ENCODE data around the gene GGT6. TPM values are rescaled to one million over a fixed set of nuclear protein-coding genes. Genes with fewer than 3 reads are reported as not detected.
A peak's percentile ranks its signal among the peaks of the same experiment; 100 is the strongest.

Gene GGT6
- polyA plus RNA-seq, 2 of the 4 experiments (the other 2 are of a cell fraction), result not detected

DNA sequence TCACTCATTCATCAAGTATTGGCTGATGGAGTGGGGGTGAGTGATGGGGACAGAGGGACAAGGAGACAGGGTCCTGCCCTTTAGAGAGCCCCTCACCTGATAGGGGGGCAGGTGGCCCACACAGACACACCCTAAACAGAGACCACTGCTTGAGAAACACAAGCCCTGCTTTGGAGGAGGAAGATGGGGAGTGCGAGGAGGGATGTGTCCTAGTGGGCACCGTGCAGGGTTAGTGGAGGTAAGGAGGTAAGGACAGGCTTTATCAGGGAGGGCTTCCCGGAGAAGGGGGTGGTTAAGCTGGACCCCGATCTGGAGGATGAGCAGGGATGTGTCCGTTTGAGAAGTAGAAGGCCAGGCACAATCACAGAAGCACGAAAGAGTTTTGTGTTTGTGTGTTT lies 15.8 kb upstream of the GGT6 start:
- no peak for ATAC-seq

DNA sequence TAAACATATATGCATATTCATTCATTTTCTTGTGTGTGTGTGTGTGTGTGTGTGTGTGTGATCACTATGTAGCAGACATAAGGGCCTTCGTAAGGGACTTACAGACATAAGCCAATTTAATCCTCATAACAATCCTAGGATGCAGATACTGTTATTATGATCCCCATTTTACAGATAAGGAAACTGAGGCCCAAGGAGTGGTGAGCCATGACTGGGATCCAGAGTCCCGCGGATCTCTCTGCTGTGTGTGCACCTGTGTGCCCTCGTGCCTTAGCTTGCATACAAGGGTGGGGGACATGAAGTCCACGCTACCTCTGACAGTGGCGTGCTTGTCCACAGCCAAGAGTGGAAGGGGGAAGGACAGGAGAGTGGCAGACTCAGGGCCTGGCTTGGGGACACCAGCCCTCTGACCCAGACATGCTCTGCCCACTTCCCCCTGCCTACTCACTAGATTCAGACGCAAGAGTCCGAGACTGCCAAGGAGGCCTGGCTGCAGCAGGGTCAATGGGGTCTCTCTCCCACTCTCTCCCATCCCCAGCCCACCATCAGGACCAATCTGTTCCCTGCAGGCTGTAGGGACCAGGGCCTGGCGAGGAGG lies 14.2 kb upstream of the GGT6 start:
- Histone ChIP-seq H3K9me3 (no peaks in the 10 kb centered on the region), H3K4me1 (peaks cover 6% of the 10 kb centered on the region; the same call in 1 of the 3 replicates), H3K27ac (no peak overlapping the region), H3K4me3 (no peak overlapping the region), H3K4me2 (no peak overlapping the region)
- WGBS (ENCODE audit: missing lambda C conversion rate), result 88% methylated on average over 9 of the region's 9 CpGs
- no peak for ATAC-seq
- DNase-seq (ENCODE audit: low read depth in 1 of 2, low spot score in 1 of 2), result no peak
- CTCF ChIA-PET, result interaction anchor here (1.0 to 4.2 kb wide), 7 partner anchors 7 to 51 kb away, joined by 3 to 48 read pairs (median 6); no protein-coding TSS in a partner anchor
- POLR2A ChIA-PET, result no interaction called here
- no peak for FAIRE-seq
- no peak for TF ChIP-seq EHF (CRISPR knock-in tag; IDR thresholded peaks at IDR 0.05)
- TF ChIP-seq, protein P1, sequence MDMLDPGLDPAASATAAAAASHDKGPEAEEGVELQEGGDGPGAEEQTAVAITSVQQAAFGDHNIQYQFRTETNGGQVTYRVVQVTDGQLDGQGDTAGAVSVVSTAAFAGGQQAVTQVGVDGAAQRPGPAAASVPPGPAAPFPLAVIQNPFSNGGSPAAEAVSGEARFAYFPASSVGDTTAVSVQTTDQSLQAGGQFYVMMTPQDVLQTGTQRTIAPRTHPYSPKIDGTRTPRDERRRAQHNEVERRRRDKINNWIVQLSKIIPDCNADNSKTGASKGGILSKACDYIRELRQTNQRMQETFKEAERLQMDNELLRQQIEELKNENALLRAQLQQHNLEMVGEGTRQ (IDR thresholded peaks at IDR 0.05), result no peak

More for the DNA sequence above, 15.8 kb upstream of the GGT6 start:
- DNase-seq (ENCODE audit: low read depth in 1 of 2, low spot score in 1 of 2) (no peak), FAIRE-seq (no peak)
- WGBS (ENCODE audit: missing lambda C conversion rate), result 51% methylated on average over 6 of the region's 6 CpGs
- TF ChIP-seq CHD2 (IDR thresholded peaks at IDR 0.05; ENCODE audit: low read length, partially characterized antibody), result no peak
- no peak for TF ChIP-seq HOXA7 (CRISPR knock-in tag; IDR thresholded peaks at IDR 0.05)
- no peak for TF ChIP-seq ESRRA (IDR thresholded peaks at IDR 0.05; ENCODE audit: borderline replicate concordance, low read length)
- POLR2A ChIA-PET, result no interaction called here
- H3K4me1 ChIP-seq, result peaks cover 6% of the 10 kb centered on the region; the same call in 1 of the 3 replicates
- H3K27ac ChIP-seq, result no peak overlapping the region
- H3K4me3 ChIP-seq, result no peak overlapping the region
- H3K4me2 ChIP-seq, result no peak overlapping the region
- CTCF ChIA-PET, result interaction anchor here (1.4 to 4.2 kb wide), 6 partner anchors 9 to 214 kb away, joined by 4 to 48 read pairs (median 6); no protein-coding TSS in a partner anchor
- no peaks in the 10 kb centered on the region for H3K9me3 ChIP-seq

DNA sequence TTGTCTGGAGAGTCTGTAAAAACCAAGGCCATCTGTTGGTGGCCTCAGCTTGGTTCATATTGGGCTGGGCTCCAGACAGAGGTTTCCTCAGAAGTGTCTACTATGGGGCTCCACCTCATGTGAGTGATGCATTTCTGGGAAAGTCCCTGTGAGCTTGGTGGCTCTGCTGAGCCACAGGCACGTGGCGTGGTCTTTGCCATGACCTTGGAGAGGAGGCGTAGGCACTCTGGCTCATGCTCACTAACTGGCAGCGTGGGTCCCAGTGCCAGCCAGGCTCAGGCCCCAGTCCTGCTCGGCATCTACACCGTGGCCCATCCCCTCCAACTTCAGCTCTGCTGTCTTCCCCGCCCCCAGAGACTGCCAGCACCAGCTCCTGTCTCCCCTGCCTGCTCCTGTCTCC lies 13.3 kb upstream of the GGT6 start:
- Histone ChIP-seq H3K4me1 (peaks cover 6% of the 10 kb centered on the region; the same call in 1 of the 3 replicates), H3K27ac (no peak overlapping the region), H3K4me2 (no peak overlapping the region), H3K4me3 (no peak overlapping the region), H3K9me3 (no peaks in the 10 kb centered on the region)
- TF ChIP-seq, protein P2, sequence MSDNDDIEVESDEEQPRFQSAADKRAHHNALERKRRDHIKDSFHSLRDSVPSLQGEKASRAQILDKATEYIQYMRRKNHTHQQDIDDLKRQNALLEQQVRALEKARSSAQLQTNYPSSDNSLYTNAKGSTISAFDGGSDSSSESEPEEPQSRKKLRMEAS (IDR thresholded peaks at IDR 0.05), result peak; percentile 51
- TF ChIP-seq ZC3H11A (IDR thresholded peaks at IDR 0.05) (no peak), FOSL2 (IDR thresholded peaks at IDR 0.05) (no peak), FOSL2 (CRISPR knock-in tag; IDR thresholded peaks at IDR 0.05) (peak; percentile 21; the same call in 1 of the 2 replicates)
- 33% methylated on average over 7 of the region's 7 CpGs for WGBS (ENCODE audit: missing lambda C conversion rate)
- FAIRE-seq (no peak), ATAC-seq (peak; percentile 28 to 59; a peak in 4 of 6 replicates), DNase-seq (ENCODE audit: low read depth in 1 of 2, low spot score in 1 of 2) (peak; percentile 53 to 67)
- ChIA-PET CTCF (interaction anchor here (1.0 to 2.9 kb wide), 5 partner anchors 8 to 52 kb away, joined by 3 to 20 read pairs (median 6); no protein-coding TSS in a partner anchor), POLR2A (no interaction called here)

DNA sequence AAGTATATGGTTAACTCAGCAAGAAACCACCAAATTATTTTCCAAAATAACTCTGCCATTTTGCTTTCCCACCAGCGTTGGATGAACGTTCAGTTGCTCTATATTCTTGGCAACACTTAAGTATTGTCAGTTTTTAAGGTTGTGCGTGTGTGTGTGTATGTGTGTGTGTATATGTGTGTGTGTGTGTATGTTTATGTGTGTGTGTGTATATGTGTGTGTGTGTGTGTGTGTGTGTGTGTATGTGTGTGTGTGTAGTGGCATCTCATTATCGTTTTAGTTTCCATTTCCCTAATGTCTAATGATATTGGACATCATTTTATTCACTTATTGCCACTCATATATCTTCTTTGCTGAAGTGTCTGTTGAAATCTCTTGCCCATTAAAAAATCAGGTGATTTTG lies 12.7 kb upstream of the GGT6 start:
- no peaks in the 10 kb centered on the region for H3K9me3 ChIP-seq
- H3K4me2 ChIP-seq, result no peak overlapping the region
- no peak overlapping the region for H3K27ac ChIP-seq
- no peak for FAIRE-seq
- CTCF ChIA-PET, result interaction anchor here (1.9 to 2.9 kb wide), 2 partner anchors 8 to 53 kb away, joined by 7 to 20 read pairs; no protein-coding TSS in a partner anchor
- no peak for DNase-seq (ENCODE audit: low read depth in 1 of 2, low spot score in 1 of 2)
- POLR2A ChIA-PET, result no interaction called here
- no peak for TF ChIP-seq TP53 (CRISPR knock-in tag; IDR thresholded peaks at IDR 0.05)
- no peak for TF ChIP-seq POLR2A (IDR thresholded peaks at IDR 0.05; ENCODE audit: low read length)
- TF ChIP-seq NR3C1 (IDR thresholded peaks at IDR 0.05), result no peak
- no peak for TF ChIP-seq HOXB13 (CRISPR knock-in tag; IDR thresholded peaks at IDR 0.05; ENCODE audit: low read depth)
- no peak for TF ChIP-seq SMC3 (IDR thresholded peaks at IDR 0.05)
- TF ChIP-seq ZNF302 (CRISPR knock-in tag; IDR thresholded peaks at IDR 0.05), result no peak
- WGBS (ENCODE audit: missing lambda C conversion rate), result 58% methylated on average over 4 of the region's 4 CpGs
- no peak overlapping the region for H3K4me3 ChIP-seq
- peaks cover 6% of the 10 kb centered on the region; the same call in 1 of the 3 replicates for H3K4me1 ChIP-seq
- ATAC-seq, result no peak

DNA sequence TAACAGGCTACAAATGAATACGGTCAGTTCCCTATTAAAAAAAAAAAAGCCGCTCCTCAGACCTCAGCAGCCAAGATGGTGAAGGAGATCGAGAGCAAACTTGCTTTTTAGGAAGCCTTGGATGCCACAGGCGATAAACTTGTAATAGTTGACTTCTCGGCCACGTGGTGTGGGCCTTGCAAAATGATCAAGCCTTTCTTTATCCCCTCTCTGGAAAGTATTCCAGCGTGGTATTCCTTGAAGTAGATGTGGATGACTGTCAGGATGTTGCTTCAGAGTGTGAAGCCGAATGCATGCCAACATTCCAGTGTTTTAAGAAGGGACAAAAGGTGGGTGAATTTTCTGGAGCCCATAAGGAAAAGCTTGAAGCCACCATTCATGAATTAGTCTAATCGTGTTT lies 11.8 kb upstream of the GGT6 start:
- TF ChIP-seq BHLHE40 (IDR thresholded peaks at IDR 0.05; ENCODE audit: low read depth, low read length) (no peak), POLR2AphosphoS2 (conservative IDR thresholded peaks at IDR 0.05; ENCODE audit: low read length) (no peak), ESRRA (IDR thresholded peaks at IDR 0.05; ENCODE audit: borderline replicate concordance, low read length) (no peak), NPAS2 (CRISPR knock-in tag; IDR thresholded peaks at IDR 0.05; ENCODE audit: borderline replicate concordance) (no peak), RAD21 (conservative IDR thresholded peaks at IDR 0.05 in 1 of 2, IDR thresholded peaks at IDR 0.05 in 1 of 2) (no peak), RNF2 (IDR thresholded peaks at IDR 0.05; ENCODE audit: borderline replicate concordance, low read depth) (no peak), KDM5A (IDR thresholded peaks at IDR 0.05) (no peak), SREBF2 (IDR thresholded peaks at IDR 0.05) (no peak), RCOR1 (IDR thresholded peaks at IDR 0.05; ENCODE audit: low read depth, low read length) (no peak), TP53 (CRISPR knock-in tag; IDR thresholded peaks at IDR 0.05) (no peak), SMC3 (IDR thresholded peaks at IDR 0.05) (no peak), CBX2 (IDR thresholded peaks at IDR 0.05; ENCODE audit: borderline replicate concordance, low read depth) (no peak), FOXS1 (CRISPR knock-in tag; IDR thresholded peaks at IDR 0.05) (no peak)
- Histone ChIP-seq H3K4me3 (no peak overlapping the region), H3K27ac (no peak overlapping the region), H3K4me1 (peaks cover 6% of the 10 kb centered on the region; the same call in 1 of the 3 replicates), H3K9me3 (no peaks in the 10 kb centered on the region), H3K4me2 (no peak overlapping the region)
- POLR2A ChIA-PET, result no interaction called here
- ATAC-seq (no peak), FAIRE-seq (peak; percentile 76), DNase-seq (ENCODE audit: low read depth in 1 of 2, low spot score in 1 of 2) (no peak)
- 43% methylated on average over 9 of the region's 9 CpGs for WGBS (ENCODE audit: missing lambda C conversion rate)
- CTCF ChIA-PET, result interaction anchor here (0.6 to 2.4 kb wide), 4 partner anchors 11 to 1325 kb away, joined by 3 to 5 read pairs (median 4); partner anchors contain the start of gene GGT6
